22Rv1 (cell line): ENCODE results near the gene TNNT3.

Source experiments
- H3K27ac ChIP-seq: fragments of 450-650 bp; 2 replicates; pipeline ENCODE4 v1.5.1; 2017
- ZFX ChIP-seq: fragments of 450-650 bp; IDR thresholded peaks from 2 replicates; pipeline ENCODE4 v1.6.1; 2017; ENCODE audit warnings: antibody characterized with exemption, borderline replicate concordance
- TF ChIP-seq, protein P1 (sequence below): fragments of 450-650 bp; IDR thresholded peaks from 2 replicates; pipeline ENCODE4 v1.5.1; 2017; ENCODE audit warnings: mild to moderate bottlenecking

Gene TNNT3

DNA sequence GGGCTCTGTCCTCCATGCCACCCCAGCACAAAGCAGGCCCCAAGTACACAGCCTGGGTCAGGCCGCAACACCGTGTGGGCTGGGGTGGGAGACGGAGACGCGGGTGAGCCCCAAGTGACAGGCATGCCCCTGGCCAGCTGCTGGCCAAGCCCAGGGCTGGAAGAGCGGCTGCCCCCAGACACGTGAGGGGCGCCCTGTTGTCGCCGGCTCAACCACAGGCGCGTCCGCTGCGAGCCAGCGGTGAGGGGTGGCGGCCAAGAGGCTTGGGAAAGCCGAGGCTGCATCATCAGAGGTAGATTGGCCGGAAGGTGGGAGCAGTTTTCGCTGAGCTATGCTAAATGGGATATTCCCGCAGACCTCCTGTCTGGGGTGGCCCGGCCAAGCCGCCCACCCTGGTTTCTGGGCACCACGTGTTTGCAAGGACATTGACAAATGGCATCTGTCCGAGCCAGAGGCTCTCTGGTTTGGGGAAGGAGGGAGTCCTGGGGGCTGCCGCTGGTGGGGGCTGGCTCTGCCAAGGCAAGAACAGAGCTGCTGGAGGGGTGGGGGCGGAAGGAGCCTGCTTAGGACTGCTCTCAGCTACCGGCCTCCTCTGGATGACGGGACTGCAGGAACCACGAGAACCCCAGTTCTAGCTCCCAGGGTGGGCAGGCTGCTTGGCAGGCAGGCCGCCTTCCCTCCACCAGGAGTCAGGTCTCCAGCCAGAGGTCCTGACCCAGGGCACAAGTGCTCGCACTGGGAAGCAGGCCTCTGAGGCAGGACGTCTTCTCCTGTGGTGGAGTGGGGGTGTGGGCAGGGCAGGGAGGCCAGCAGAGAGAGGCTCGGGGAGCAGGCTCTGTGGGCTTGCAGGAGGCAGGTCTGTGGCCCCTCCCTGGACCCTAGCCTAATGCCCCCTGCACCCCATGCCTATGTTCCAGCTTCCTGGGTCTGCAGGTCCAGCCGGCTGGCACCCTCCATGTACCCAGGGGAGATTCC, 28.4 kb upstream of the TNNT3 start:
- no peak for TF ChIP-seq ZFX
- TF ChIP-seq, protein P1, sequence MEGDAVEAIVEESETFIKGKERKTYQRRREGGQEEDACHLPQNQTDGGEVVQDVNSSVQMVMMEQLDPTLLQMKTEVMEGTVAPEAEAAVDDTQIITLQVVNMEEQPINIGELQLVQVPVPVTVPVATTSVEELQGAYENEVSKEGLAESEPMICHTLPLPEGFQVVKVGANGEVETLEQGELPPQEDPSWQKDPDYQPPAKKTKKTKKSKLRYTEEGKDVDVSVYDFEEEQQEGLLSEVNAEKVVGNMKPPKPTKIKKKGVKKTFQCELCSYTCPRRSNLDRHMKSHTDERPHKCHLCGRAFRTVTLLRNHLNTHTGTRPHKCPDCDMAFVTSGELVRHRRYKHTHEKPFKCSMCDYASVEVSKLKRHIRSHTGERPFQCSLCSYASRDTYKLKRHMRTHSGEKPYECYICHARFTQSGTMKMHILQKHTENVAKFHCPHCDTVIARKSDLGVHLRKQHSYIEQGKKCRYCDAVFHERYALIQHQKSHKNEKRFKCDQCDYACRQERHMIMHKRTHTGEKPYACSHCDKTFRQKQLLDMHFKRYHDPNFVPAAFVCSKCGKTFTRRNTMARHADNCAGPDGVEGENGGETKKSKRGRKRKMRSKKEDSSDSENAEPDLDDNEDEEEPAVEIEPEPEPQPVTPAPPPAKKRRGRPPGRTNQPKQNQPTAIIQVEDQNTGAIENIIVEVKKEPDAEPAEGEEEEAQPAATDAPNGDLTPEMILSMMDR, result no peak
- H3K27ac ChIP-seq, result no peak overlapping the region

DNA sequence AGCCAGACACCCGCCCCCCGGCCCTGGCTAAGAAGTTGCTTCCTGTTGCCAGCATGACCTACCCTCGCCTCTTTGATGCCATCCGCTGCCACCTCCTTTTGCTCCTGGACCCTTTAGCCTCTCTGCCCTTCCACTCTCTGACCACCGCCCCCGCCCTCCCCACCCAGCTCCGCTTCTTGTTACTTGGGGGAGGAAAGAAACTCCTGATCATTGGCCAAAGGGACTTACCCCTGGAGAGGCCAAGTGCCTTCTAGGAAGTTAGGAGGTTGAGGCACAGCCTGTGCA, 27.7 kb upstream of the TNNT3 start, which contains the start of gene PRR33:
Gene PRR33 (minus strand): TSS at position 65 of the 285 bp plus-strand sequence. CDS start 1,311 bp downstream, outside the sequence.
- no peak within 1 kb of the TSS for H3K27ac ChIP-seq
- no peak for TF ChIP-seq ZFX
- TF ChIP-seq, protein P1, result no peak

DNA sequence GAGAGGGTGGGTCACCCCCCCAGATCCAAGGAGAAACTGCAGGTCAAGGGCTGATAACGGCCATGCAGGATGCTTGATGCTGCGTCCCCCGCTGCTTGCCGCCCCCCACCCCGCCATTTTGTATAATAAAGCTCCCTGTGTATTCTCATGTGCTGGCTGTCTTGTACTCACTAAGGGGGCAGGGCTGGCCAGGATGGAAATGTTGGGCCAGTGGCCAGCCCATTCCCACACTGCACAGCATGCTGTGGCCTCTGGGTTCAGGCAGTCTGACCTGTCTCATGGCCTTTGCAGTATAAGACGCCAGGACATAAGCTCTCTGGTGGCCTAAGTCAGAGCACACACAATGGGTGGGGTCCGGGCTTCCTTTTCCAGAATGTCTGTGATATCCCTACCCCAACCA, 27.4 kb upstream of the TNNT3 start:
- H3K27ac ChIP-seq, result no peak overlapping the region
- no peak for TF ChIP-seq ZFX
- TF ChIP-seq, protein P1, result no peak

DNA sequence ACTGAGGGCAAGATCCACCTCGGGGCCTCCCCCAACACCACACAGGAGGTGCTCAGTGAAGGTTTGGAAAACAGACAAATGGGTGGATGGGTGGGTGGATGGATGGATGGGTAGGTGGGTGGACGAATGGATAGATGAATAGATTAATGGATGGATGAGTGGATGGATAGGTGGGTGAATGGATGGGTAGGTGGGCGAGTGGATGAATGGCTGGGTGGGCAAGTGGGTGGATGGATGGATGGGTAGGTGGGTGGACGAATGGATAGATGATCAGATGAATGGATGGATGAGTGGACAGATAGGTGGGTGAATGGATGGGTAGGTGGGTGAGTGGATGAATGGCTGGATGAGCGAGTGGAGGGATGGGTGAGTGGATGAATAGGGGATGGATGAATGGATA, 26.9 kb upstream of the TNNT3 start:
- no peak overlapping the region for H3K27ac ChIP-seq
- TF ChIP-seq ZFX, result no peak
- TF ChIP-seq, protein P1, result no peak

- no peak for TF ChIP-seq ZFX
- TF ChIP-seq, protein P1, result no peak
- H3K27ac ChIP-seq, result no peak overlapping the region
Measured at GRCh38 chr11:1893581-1894359, 25.7 kb upstream of the TNNT3 start.

DNA sequence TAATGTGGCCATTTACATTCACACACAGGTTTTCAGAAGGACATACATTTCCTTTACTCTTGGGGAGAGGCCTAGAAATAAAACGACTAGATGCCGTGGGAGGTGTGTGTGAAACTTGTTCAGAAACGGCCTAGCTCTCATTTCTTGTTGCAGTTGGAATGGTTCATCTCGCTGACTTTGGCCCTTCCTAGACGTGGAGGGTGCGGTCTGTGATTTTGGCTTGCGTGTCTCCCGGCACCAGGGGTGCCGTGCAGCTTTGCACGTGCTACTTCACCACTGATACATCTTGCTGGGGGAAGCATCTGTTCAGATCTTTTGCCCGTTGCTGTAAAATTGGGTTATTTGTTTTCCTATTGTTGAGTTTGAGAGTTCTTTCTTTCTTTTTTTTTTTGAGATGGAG, 24.7 kb upstream of the TNNT3 start:
- TF ChIP-seq ZFX, result no peak
- TF ChIP-seq, protein P1, result no peak
- no peak overlapping the region for H3K27ac ChIP-seq

DNA sequence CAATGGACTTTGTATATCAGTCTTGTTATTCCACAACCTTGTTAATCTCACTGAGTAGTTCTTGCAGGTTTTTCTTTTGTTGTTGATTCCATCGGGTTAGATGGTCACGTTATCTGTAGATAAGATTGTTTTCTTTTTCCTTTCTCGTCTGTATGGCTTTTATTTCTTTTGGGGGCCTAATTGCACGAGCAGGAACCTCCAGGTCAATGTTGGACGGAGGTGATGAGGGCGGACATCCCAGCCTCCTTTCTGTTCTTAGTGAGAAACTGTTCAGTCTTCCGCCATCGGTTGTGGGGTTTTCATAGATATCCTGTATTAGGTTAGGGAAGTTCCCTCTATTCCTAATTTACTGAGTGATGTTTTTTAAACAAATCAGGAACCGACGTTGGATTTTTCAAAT, 23.0 kb upstream of the TNNT3 start:
- no peak for TF ChIP-seq ZFX
- TF ChIP-seq, protein P1, result no peak
- H3K27ac ChIP-seq, result no peak overlapping the region
